GM19099 (cell line): ENCODE data around the gene TOP3B.

Source experiments
- POLR2A ChIP-seq: IDR thresholded peaks from 3 replicates; pipeline ENCODE4 v1.6.1; 2011; ENCODE audit warnings: low read depth; ENCODE audit not compliant: insufficient read length; ENCODE audit errors: extremely low read depth

TOP3B gene

GRCh38 chr22:21920341-21921183 lies 62.0 kb downstream of the TOP3B start:
- no peak for TF ChIP-seq POLR2A

GRCh38 chr22:21919526-21920307 lies 62.9 kb downstream of the TOP3B start:
- no peak for TF ChIP-seq POLR2A

DNA sequence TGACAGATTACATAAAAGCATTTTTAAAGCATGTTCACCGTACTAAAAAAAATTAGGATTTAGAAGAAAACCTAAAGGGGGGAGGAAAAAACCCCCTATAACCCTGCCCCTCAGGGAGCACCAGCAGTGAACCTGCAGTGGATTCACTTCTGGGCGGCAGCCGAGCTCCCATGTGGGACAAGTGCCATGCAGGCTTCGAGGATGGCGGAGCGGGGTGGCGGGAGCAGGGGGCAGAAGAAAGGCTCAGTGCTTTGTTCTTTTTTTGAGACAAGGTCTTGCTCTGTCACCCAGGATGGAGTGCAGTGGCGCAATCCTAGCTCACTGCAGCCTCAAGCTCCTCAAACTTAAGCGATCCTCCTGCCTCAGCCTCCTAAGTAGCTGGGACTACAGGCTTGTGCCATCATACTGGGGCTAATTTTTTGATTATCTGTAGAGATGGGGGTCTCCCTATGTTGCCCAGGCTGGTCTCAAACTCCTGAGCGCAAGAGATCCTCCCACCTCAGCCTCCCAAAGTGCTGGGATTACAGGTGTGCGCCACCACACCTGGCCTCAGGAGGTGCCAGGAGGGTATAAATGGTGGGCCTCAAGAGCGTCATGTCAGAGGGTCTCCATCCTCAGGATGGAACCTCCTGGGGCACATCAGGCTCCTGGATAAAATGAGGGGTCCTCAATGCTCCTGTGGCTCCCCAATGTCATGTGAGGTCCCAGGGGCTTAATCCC lies 64.0 kb downstream of the TOP3B start:
- no peak for TF ChIP-seq POLR2A

- no peak for TF ChIP-seq POLR2A
Observed at GRCh38 chr22:21917959-21918261, 64.7 kb downstream of the TOP3B start.

DNA sequence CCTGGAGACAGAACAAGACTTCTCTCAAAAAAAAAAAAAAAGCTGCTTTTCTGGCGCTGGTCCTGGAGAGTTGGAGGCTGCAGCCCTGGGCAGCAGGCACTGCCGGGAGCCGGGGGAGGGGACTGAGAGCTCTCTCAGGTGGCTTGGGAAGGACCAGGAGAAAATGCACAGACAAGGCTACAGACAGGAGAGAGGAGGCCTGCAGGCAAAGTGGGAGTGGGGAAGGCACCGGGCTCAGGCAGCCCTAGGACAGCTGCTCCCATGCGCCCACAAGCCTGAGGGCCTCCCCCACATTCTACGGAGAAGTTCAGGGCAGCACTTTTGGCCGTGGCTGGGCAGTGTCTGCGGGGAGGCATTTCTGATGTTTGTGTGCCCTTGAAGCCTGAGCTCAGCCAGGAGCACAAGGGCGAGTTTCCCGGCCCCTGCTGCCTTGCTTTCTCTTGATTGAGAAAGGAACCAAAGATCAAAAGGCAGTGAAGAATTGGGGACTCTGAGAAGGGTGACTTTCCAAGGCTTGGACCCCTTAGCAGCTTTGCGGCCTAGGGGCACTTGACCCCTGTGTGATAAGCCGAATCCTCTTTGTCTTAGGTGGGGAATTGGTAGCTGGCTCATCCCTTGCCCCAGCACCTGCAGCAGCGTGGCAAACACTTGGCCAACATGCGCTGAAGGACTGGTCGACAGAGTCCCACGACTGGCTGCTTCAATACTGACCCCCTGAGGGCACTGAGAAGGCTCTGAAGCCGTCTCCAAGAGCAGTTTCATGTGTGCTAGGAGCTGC lies 65.2 kb downstream of the TOP3B start:
- TF ChIP-seq POLR2A, result no peak

DNA sequence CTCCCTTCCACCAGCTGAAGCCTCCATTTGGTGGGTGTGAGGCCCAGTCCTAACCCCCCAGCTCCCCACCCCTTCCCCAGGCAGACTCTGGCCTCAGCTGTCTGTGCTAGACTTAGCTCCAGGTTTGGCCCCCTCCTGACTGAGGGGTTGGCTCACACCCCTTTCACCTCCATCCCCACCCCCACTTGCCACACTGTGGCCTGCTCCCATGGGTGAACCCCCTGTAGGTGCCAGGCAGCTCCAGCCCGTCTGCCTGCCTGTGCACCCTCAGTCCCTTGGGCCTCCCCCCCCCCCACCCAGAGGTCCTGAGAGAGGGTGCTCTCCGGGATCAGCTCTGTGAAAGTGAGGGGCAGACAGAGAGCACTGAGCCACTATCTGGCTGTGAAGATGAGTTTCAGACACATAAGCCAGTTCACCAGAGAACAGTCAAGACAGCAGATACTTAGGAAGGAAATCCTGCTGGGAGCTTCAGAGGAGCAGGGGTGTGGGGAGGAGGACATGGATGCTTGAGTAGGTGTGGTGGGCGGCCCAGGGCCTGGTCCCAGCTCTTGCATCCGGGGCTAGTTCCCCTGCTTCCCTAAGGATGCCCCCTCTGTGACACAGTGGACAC lies 66.2 kb downstream of the TOP3B start:
- no peak for TF ChIP-seq POLR2A

DNA sequence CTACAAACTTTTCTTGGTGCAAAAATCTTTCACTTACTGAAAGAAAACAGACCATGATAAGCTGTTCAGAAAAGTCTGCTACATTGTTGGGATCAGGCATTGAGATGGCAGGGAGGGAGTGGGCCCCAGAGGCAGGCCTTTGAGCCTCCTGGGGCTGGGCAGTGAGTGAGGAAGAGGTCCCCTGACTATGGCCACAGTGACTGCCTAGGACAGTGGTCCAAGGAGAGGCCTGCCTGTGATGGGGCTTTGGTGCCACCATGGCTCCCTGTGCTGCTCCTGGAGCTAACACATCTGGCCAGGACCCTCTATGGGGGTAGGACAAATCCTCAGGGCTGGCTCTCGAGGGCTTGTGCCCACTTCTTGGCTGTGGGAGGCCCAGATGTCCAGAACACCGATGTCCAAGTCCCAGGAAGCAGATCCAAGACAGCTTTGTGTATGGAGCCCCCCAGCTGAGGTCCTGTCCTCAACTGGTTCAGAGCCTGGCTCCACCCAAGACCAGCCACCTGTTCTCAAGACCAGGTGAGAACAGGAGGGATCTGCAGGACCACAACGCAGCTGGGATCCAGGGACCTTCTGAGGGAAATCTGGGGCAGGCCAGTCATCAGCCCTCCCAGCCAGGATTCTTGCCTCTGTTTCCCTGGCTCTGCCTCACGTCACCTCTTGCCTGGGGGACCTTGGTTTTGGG lies 66.8 kb downstream of the TOP3B start:
- TF ChIP-seq POLR2A, result no peak

- TF ChIP-seq POLR2A, result no peak
Observed at GRCh38 chr22:21909871-21910270, 72.7 kb downstream of the TOP3B start.

DNA sequence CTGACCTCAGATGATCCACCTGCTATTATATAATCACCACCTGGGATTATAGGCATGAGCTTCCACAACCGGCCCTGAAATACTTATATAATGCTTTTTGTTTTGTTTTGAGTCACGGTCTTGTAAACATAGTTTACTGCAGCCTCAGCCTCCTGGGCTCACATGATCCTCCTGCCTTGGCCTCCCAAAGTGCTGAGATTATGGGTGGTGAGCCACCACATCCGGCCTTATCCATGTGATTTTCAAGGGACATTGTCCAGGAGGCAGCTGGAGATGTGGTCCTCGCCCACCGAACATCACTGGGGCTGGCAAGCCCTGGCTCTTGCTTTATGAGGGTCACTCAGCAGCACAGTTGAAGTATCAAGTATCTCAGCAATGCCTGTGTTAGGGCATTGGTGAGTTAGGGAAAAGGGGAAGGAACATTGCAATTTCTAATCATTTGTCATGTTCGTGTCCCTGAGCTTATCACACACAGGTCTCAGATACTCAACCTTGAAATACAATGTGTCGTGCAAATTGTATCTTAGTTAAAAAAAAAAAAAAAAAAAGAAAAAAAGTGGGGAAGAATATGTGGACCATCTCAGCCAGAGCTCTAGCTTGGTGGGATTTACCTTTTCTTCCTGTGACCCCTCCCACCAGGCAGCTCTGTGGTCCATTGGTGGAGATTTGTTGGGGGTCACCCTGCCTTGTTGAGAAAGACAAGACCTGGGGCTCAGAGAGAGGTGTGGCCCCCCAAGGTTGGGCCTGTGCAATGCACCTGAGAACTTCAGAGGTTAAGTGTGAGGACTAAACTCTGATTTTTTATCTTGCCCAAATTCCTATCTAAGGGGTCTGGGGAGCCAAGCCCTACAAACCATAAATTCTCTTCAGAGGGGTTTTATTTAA lies 74.7 kb downstream of the TOP3B start:
- TF ChIP-seq POLR2A, result no peak
